Neural progenitor cell (in vitro differentiated cells): ENCODE results near the gene OR51B2.

Experiments
- CTCF ChIP-seq: fragments of 200-600 bp; sonication (generic); IDR thresholded peaks from 2 replicates; pipeline ENCODE4 v1.5.1; 2017; ENCODE audit warnings: antibody characterized with exemption, mild to moderate bottlenecking
- EZH2 ChIP-seq: fragments of 200-600 bp; sonication (generic); IDR thresholded peaks from 2 replicates; pipeline ENCODE4 v1.6.1; 2017; ENCODE audit warnings: antibody characterized with exemption, mild to moderate bottlenecking, moderate library complexity

GRCh38 chr11:5366856-5367255 is 42.8 kb upstream of the OR51B2 start:
- no peak for TF ChIP-seq CTCF
- TF ChIP-seq EZH2, result no peak
